HG03521 (cell line): ENCODE measurements around the gene FAM76B.

ENCODE experiments used
- ATAC-seq: cut with Tn5 transposase; IDR thresholded peaks from one replicate; pipeline ENCODE4 v1.9.1; 2021; ENCODE audit warnings: mild to moderate bottlenecking, moderate library complexity; ENCODE audit not compliant: unreplicated experiment

The FAM76B gene

DNA sequence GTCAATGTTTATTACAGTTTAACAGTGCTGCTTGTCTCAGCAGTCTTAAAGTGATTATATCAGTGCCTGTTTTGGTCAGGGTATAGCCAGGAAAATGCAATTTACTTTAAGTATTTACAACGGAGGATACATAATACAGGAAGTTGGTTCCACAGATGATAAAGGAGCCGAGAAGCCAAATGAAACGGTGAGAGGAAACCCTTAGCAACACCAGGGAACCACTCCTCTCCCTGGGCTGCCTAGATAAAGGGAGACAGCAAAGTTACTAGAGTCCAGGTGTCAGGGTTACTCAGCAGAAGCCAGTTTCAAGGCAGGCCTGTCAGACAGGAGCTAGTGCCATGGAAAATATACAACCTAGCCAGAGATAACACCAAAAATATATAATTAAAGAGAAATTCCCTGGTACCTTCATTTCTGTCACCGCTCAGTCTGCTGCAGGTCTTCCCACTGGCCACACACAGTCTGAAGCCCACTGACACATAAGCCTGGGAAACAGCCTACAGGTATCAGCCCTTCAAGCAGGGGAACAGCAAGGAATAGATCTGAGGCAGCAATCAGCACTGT is 55.5 kb downstream of the FAM76B start:
- no peak for ATAC-seq

DNA sequence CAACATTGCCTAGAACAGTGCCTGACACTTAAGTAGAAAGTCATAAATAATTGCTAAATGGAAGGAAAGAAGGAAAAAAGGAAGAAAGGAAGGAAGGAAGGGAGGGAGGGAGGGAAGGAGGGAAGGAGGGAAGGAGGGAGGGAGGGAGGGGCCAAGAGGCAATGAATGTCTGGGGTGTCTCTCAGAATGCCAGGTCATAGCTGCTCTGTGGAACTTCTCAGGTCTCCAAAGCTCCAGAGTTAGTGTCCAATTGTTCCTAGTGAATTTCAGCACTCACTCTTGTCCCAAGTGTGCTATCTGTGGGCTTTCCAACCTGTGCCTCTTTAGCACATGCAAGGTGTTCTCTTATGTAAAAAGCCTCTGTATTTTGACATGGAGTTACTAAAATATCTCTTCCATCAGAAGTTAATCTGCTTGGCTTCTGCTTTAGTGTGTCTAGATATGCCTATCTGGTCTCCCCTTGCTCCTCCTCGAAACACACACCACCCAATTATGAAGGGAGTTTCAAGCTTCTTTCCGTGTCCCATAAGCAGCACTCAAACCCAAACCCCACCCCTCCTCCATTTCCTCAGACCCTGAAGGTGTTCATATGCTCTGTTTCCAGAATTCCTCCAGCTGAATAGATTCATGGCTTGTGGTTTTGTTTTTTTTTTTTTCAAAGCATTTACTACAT is 56.5 kb downstream of the FAM76B start:
- no peak for ATAC-seq

DNA sequence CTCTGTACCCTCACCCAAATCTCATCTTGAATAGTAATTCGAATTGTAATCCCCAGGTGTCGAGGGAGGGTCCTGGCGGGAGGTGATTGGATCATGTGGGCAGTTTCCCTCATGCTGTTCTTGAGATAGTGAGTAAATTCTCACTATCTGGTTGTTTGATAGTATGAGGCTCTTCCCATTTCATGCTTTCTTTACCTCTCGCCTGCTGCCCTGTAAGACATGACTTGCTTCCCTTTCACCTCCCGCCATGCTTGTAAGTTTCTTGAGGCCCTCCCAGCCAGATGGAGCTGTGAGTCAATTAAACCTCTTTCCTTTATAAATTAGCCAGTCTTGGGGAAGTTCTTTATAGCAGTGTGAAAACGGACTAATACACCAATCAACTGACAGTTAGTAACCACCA is 60.1 kb downstream of the FAM76B start:
- no peak for ATAC-seq

DNA sequence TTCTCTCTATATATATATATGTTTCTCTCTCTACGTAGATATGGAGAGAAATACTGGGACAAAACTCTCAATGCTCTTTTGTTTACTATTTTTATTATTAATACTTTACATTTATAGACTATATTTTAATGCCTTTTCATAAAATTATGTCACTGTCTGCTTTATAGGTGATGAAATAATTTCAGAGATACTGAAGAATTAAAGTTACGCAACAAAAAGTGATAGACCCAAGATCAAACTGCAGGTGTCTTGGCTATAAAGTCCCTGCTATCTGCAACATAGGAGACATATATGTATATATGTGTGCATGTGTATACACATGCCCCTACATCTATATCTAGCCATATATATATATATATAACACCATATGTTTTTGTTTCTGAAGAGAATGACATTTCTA is 60.8 kb downstream of the FAM76B start:
- ATAC-seq: no peak

DNA sequence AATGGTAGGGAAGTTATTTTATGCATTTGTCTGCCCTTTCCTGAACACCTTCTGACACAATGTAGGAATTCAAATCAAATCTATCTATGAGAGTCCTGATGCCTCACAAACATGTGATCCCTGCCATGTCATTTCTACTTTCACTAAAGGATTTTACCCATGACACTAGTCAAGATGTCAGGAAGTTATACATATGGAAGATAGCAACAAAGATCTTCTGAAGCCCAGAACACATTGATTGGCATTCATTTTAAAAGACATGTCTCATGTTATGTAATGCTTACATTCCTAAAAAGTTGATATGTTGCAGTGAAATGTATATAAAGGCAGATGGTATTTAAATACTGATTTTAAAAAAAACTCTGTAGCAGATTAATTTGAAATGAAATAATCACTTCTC is 61.5 kb downstream of the FAM76B start:
- ATAC-seq: no peak

DNA sequence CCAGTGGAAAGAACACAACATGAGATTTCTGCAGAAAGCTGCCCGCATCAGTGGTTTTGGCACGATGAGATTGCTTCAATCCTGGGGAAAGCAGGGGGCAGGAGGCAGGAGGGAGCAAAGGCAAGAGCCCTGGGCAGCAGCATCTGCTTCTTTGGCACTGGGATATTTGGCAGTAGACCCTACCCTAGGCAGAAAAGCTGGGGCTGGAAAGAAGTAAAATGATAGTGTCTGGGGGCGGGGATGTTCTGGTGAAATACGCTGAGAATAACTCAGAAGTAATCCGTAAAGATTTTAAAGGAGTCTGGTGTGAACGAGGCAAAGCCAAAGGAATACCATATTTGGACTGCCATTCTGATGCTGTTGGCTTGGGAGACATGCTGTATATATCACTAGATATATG is 62.0 kb downstream of the FAM76B start:
- no peak for ATAC-seq

DNA sequence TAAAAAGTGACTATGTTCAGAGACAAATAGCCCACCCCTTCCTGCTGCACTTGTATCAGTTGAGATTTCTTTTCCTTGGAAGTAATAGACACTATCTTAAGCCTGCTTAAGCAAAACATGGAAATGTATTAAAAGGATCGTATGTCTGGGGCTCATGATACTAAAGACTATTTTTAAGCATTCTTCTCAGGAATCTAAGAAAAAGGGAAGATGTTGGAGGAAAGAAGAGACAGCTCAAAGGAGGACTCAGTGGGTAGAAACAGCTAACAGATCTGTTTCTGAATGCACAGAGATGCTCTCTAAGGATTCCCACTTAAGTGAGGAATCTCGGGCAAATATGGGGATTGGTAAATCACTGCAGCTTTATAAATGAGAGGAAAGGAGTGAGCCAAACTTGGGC is 62.5 kb downstream of the FAM76B start:
- ATAC-seq: no peak

DNA sequence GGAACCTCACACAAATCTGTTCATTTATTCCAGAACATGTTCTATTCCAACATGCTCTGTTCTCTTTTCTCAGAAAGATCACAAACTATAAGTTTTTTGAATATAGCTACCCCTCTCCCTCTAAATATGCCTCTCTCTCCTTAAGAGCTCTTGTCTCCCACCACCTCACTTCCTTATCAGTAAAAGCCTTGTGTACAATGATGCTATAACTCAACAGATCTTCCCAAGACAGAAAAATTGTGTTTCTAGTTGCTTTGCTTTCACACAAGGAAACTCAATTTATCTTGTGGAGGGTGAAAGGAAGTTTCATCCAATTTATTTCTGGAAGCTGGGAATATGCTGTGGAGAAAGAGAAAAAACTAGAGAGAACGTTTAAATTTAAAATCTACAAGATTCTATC is 64.4 kb downstream of the FAM76B start:
- ATAC-seq: no peak

DNA sequence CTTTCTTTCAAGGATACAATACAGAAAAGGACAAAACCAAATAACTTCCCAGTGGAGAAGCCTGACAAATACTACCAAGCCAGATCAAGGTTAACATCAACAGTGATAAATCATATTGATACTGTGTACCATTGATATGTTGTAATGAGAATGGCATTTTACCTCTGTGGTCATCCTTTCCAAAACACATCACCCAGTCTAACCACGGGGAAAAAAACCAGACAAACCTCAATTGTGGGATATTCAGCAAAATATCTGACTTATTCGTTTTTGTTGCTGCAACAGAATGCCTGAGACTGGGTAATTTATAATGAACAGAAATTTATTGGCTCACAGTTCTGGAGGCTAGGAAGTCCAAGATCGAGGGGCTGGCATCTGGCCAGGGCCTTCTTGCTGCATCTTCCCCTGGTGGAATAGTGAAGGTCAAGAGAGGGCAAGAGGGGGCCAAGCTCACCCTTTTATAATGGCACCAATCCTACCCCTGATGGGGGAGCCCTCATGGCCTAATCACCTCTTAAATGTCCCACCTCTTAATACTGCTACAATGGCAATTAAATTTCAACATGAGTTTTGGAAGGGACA is 66.1 kb downstream of the FAM76B start:
- no peak for ATAC-seq

DNA sequence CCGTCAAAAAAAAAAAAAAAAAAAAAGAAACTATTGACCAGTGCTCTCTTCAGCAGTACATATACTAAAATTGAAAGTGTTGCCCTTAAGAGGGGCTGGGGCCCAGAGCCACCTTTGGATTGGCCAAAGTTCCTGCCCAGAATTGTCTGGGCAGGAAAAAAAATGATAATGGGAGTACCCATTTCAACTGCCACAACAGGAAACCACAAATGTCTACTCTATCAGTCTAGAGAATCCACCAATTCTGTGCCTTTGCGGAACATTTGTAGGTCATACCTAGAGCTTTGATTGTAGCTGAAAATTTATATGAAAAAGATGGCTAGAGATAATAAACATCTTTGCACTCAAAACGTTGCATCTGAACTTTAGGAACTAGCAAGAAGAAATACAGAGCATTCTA is 69.4 kb downstream of the FAM76B start:
- ATAC-seq: no peak
